ENCODE measurements around the gene RPP25L. TPM values are rescaled to one million over a fixed set of nuclear protein-coding genes. Genes with fewer than 3 reads are reported as not detected.

The RPP25L gene
- total and polyA plus RNA-seq, 2 experiments from 2014 or later: 16.4 to 25.1 TPM

DNA sequence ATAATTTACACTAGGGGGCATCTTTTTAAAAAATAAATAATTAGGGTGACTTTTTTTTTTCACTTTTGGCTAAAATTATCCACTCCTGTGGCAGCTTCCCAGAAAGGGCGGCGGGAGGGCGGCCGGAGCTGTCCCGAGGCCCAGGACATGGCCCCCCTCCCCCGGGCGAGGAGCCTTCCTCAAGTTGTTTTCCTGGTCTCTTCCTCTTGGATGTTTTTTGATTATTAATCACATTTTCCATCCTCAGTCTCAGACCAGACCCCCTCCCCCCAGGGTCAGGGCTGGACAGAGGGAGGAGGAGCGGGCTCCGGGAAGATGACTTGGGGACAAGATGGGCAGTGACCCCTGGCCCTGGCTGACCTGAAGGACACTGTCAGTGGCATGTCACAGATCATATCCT is 17.7 kb downstream of the RPP25L start:
- Histone ChIP-seq H3K27me3 (ENCODE audit: insufficient read depth) (peaks cover 64% of the 10 kb centered on the region), H3K79me2 (replicated peaks; ENCODE audit: insufficient read depth) (no peaks in the 10 kb centered on the region), H2AFZ (no peak overlapping the region), H3K27ac (ENCODE audit: low read depth) (no peak overlapping the region), H3K9me2 (ENCODE audit: insufficient read depth) (no peaks in the 10 kb centered on the region), H4K20me1 (replicated peaks; ENCODE audit: insufficient read depth) (no peaks in the 10 kb centered on the region; the same call in 1 of the 2 replicates), H3K4me2 (no peak overlapping the region), H3K4me3 (no peak overlapping the region), H3K36me3 (ENCODE audit: insufficient read depth) (no peaks in the 10 kb centered on the region), H3F3A (replicated peaks; ENCODE audit: low read depth) (no peaks in the 10 kb centered on the region), H3K4me1 (ENCODE audit: insufficient read depth) (peaks cover 29% of the 10 kb centered on the region; the same call in 1 of the 2 replicates)
- ATAC-seq (no peak), DNase-seq (ENCODE audit: low spot score) (no peak)
- H3K4me1 Mint-ChIP-seq: peaks cover 17% of the 10 kb centered on the region
- TF ChIP-seq, protein P1, sequence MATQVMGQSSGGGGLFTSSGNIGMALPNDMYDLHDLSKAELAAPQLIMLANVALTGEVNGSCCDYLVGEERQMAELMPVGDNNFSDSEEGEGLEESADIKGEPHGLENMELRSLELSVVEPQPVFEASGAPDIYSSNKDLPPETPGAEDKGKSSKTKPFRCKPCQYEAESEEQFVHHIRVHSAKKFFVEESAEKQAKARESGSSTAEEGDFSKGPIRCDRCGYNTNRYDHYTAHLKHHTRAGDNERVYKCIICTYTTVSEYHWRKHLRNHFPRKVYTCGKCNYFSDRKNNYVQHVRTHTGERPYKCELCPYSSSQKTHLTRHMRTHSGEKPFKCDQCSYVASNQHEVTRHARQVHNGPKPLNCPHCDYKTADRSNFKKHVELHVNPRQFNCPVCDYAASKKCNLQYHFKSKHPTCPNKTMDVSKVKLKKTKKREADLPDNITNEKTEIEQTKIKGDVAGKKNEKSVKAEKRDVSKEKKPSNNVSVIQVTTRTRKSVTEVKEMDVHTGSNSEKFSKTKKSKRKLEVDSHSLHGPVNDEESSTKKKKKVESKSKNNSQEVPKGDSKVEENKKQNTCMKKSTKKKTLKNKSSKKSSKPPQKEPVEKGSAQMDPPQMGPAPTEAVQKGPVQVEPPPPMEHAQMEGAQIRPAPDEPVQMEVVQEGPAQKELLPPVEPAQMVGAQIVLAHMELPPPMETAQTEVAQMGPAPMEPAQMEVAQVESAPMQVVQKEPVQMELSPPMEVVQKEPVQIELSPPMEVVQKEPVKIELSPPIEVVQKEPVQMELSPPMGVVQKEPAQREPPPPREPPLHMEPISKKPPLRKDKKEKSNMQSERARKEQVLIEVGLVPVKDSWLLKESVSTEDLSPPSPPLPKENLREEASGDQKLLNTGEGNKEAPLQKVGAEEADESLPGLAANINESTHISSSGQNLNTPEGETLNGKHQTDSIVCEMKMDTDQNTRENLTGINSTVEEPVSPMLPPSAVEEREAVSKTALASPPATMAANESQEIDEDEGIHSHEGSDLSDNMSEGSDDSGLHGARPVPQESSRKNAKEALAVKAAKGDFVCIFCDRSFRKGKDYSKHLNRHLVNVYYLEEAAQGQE (IDR thresholded peaks at IDR 0.05; ENCODE audit: unreplicated experiment): no peak
- TF ChIP-seq ZNF331 (CRISPR knock-in tag; IDR thresholded peaks at IDR 0.05; ENCODE audit: low read depth) (no peak), STAT1 (IDR thresholded peaks at IDR 0.05; ENCODE audit: unreplicated experiment) (no peak), EZH2phosphoT487 (IDR thresholded peaks at IDR 0.05; ENCODE audit: unreplicated experiment) (no peak), EZH2 (IDR thresholded peaks at IDR 0.05; ENCODE audit: low read depth, unreplicated experiment) (no peak), POLR2AphosphoS5 (IDR thresholded peaks at IDR 0.05; ENCODE audit: low read depth) (no peak), JUNB (IDR thresholded peaks at IDR 0.05; ENCODE audit: unreplicated experiment) (no peak), ZNF114 (CRISPR knock-in tag; IDR thresholded peaks at IDR 0.05) (no peak), NANOG (IDR thresholded peaks at IDR 0.05; ENCODE audit: borderline replicate concordance) (no peak), CREB1 (CRISPR knock-in tag; IDR thresholded peaks at IDR 0.05; ENCODE audit: low read depth) (no peak)
- TF ChIP-seq, protein P2, sequence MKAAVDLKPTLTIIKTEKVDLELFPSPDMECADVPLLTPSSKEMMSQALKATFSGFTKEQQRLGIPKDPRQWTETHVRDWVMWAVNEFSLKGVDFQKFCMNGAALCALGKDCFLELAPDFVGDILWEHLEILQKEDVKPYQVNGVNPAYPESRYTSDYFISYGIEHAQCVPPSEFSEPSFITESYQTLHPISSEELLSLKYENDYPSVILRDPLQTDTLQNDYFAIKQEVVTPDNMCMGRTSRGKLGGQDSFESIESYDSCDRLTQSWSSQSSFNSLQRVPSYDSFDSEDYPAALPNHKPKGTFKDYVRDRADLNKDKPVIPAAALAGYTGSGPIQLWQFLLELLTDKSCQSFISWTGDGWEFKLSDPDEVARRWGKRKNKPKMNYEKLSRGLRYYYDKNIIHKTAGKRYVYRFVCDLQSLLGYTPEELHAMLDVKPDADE (IDR thresholded peaks at IDR 0.05): no peak
- TF ChIP-seq, protein P3, sequence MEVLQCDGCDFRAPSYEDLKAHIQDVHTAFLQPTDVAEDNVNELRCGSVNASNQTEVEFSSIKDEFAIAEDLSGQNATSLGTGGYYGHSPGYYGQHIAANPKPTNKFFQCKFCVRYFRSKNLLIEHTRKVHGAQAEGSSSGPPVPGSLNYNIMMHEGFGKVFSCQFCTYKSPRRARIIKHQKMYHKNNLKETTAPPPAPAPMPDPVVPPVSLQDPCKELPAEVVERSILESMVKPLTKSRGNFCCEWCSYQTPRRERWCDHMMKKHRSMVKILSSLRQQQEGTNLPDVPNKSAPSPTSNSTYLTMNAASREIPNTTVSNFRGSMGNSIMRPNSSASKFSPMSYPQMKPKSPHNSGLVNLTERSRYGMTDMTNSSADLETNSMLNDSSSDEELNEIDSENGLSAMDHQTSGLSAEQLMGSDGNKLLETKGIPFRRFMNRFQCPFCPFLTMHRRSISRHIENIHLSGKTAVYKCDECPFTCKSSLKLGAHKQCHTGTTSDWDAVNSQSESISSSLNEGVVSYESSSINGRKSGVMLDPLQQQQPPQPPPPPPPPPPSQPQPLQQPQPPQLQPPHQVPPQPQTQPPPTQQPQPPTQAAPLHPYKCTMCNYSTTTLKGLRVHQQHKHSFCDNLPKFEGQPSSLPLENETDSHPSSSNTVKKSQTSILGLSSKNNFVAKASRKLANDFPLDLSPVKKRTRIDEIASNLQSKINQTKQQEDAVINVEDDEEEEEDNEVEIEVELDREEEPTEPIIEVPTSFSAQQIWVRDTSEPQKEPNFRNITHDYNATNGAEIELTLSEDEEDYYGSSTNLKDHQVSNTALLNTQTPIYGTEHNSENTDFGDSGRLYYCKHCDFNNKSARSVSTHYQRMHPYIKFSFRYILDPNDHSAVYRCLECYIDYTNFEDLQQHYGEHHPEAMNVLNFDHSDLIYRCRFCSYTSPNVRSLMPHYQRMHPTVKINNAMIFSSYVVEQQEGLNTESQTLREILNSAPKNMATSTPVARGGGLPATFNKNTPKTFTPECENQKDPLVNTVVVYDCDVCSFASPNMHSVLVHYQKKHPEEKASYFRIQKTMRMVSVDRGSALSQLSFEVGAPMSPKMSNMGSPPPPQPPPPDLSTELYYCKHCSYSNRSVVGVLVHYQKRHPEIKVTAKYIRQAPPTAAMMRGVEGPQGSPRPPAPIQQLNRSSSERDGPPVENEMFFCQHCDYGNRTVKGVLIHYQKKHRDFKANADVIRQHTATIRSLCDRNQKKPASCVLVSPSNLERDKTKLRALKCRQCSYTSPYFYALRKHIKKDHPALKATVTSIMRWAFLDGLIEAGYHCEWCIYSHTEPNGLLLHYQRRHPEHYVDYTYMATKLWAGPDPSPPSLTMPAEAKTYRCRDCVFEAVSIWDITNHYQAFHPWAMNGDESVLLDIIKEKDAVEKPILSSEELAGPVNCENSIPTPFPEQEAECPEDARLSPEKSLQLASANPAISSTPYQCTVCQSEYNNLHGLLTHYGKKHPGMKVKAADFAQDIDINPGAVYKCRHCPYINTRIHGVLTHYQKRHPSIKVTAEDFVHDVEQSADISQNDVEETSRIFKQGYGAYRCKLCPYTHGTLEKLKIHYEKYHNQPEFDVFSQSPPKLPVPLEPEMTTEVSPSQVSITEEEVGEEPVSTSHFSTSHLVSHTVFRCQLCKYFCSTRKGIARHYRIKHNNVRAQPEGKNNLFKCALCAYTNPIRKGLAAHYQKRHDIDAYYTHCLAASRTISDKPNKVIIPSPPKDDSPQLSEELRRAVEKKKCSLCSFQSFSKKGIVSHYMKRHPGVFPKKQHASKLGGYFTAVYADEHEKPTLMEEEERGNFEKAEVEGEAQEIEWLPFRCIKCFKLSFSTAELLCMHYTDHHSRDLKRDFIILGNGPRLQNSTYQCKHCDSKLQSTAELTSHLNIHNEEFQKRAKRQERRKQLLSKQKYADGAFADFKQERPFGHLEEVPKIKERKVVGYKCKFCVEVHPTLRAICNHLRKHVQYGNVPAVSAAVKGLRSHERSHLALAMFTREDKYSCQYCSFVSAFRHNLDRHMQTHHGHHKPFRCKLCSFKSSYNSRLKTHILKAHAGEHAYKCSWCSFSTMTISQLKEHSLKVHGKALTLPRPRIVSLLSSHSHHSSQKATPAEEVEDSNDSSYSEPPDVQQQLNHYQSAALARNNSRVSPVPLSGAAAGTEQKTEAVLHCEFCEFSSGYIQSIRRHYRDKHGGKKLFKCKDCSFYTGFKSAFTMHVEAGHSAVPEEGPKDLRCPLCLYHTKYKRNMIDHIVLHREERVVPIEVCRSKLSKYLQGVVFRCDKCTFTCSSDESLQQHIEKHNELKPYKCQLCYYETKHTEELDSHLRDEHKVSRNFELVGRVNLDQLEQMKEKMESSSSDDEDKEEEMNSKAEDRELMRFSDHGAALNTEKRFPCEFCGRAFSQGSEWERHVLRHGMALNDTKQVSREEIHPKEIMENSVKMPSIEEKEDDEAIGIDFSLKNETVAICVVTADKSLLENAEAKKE (CRISPR knock-in tag; IDR thresholded peaks at IDR 0.05): no peak
- TF ChIP-seq, protein P4, sequence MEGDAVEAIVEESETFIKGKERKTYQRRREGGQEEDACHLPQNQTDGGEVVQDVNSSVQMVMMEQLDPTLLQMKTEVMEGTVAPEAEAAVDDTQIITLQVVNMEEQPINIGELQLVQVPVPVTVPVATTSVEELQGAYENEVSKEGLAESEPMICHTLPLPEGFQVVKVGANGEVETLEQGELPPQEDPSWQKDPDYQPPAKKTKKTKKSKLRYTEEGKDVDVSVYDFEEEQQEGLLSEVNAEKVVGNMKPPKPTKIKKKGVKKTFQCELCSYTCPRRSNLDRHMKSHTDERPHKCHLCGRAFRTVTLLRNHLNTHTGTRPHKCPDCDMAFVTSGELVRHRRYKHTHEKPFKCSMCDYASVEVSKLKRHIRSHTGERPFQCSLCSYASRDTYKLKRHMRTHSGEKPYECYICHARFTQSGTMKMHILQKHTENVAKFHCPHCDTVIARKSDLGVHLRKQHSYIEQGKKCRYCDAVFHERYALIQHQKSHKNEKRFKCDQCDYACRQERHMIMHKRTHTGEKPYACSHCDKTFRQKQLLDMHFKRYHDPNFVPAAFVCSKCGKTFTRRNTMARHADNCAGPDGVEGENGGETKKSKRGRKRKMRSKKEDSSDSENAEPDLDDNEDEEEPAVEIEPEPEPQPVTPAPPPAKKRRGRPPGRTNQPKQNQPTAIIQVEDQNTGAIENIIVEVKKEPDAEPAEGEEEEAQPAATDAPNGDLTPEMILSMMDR (conservative IDR thresholded peaks at IDR 0.05; ENCODE audit: low read depth in 2 of 2): no peak
- peaks cover 51% of the 10 kb centered on the region for H3K27me3 Mint-ChIP-seq (ENCODE audit: insufficient read depth, low read depth, poor library complexity)
- H3K4me3 Mint-ChIP-seq: no peak overlapping the region
- H3K9me3 Mint-ChIP-seq: no peaks in the 10 kb centered on the region; the same call in 2 of the 3 replicates
- no peaks in the 10 kb centered on the region for H3K36me3 Mint-ChIP-seq (ENCODE audit: low read depth)
- H3K27ac Mint-ChIP-seq: no peak overlapping the region
